ENCODE measurements around the gene GALNTL6. TPM values are rescaled to one million over a fixed set of nuclear protein-coding genes. Genes with fewer than 3 reads are reported as not detected.

GALNTL6 gene
- total and polyA plus RNA-seq, 3 donors from 2014 or later: 2.9 to 6.2 (median 4.9) TPM

GRCh38 chr4:173008436-173008835, 1195.2 kb downstream of the GALNTL6 start:
- DNase-seq: no peak
- H3K4me1 ChIP-seq: peaks cover 8% of the 10 kb centered on the region
- H3K9me3 ChIP-seq: no peaks in the 10 kb centered on the region
- no peak overlapping the region for H3K27ac ChIP-seq
- 96% methylated on average over 3 of the region's 3 CpGs for WGBS, 2 donors
- H3K27me3 ChIP-seq: no peaks in the 10 kb centered on the region
- intact Hi-C loops (cut with DNase I; ENCODE audit: low total_unique reads): no loop called here
- no peak overlapping the region for H3K4me3 ChIP-seq
- no peak for TF ChIP-seq POLR2A (IDR thresholded peaks at IDR 0.05)
- no peak for TF ChIP-seq CTCF (IDR thresholded peaks at IDR 0.05)
- no peaks in the 10 kb centered on the region for H3K36me3 ChIP-seq (ENCODE audit: low read depth, missing control alignments)

GRCh38 chr4:173009129-173009823, 1196.1 kb downstream of the GALNTL6 start:
- no peaks in the 10 kb centered on the region for H3K9me3 ChIP-seq
- H3K27ac ChIP-seq: no peak overlapping the region
- 92 to 99% methylated on average over 7 of the region's 7 CpGs for WGBS, 2 donors
- intact Hi-C loops (cut with DNase I; ENCODE audit: low total_unique reads): no loop called here
- peaks cover 8% of the 10 kb centered on the region for H3K4me1 ChIP-seq
- TF ChIP-seq POLR2A (IDR thresholded peaks at IDR 0.05) (no peak), CTCF (IDR thresholded peaks at IDR 0.05) (no peak)
- H3K27me3 ChIP-seq: no peaks in the 10 kb centered on the region
- no peak for DNase-seq
- no peak overlapping the region for H3K4me3 ChIP-seq
- H3K36me3 ChIP-seq (ENCODE audit: low read depth, missing control alignments): no peaks in the 10 kb centered on the region

- Histone ChIP-seq H3K4me1 (no peaks in the 10 kb centered on the region), H3K27ac (no peak overlapping the region), H3K36me3 (ENCODE audit: low read depth, missing control alignments) (no peaks in the 10 kb centered on the region), H3K9me3 (no peaks in the 10 kb centered on the region), H3K27me3 (no peaks in the 10 kb centered on the region), H3K4me3 (no peak overlapping the region)
- WGBS, 2 donors: 94 to 95% methylated on average over 8 of the region's 8 CpGs
- intact Hi-C loops (cut with DNase I; ENCODE audit: low total_unique reads): no loop called here
- no peak for TF ChIP-seq POLR2A (IDR thresholded peaks at IDR 0.05)
- no peak for TF ChIP-seq CTCF (IDR thresholded peaks at IDR 0.05)
- no peak for DNase-seq
These were observed 1199.4 kb downstream of the GALNTL6 start for GRCh38 chr4:173012608-173013007.

- WGBS, 2 donors: 22 to 24% methylated on average over 6 of the region's 6 CpGs
- no peaks in the 10 kb centered on the region for H3K27me3 ChIP-seq
- H3K4me1 ChIP-seq: no peaks in the 10 kb centered on the region
- DNase-seq: peak; percentile 76
- no peaks in the 10 kb centered on the region for H3K36me3 ChIP-seq (ENCODE audit: low read depth, missing control alignments)
- intact Hi-C loops (cut with DNase I; ENCODE audit: low total_unique reads): no loop called here
- no peak overlapping the region for H3K27ac ChIP-seq
- no peak for TF ChIP-seq POLR2A (IDR thresholded peaks at IDR 0.05)
- peak; percentile 42 to 83 (median 52) for TF ChIP-seq CTCF (IDR thresholded peaks at IDR 0.05)
- no peak overlapping the region for H3K4me3 ChIP-seq
- H3K9me3 ChIP-seq: no peaks in the 10 kb centered on the region
These were observed 1200.2 kb downstream of the GALNTL6 start for GRCh38 chr4:173013232-173013930.

All from testis (tissue), 3 donors.